WTC11 (cell line): Measurements from ENCODE around the gene KIAA1755. TPM values are rescaled to one million over a fixed set of nuclear protein-coding genes. Genes with fewer than 3 reads are reported as not detected.

Source experiments
- ATAC-seq: fragments of 200-7000 bp; cut with Tn5 transposase; 2 replicates; pipeline ENCODE4 v1.10.0; 2021; ENCODE audit warnings: mild to moderate bottlenecking, moderate library complexity
- CTCF ChIA-PET: fragments of 300-600 bp; sonication (Branson Sonifier 250); formaldehyde crosslinking; loops from one replicate; lab custom pipeline; 2021; ENCODE audit warnings: antibody characterized with exemption; lab: Charles Lee
- POLR2A ChIA-PET: fragments of 350-600 bp; sonication (Branson Sonifier 250); formaldehyde crosslinking; loops from one replicate; lab custom pipeline; 2021; ENCODE audit warnings: antibody characterized with exemption; lab: Charles Lee
- DNase-seq: peaks from one replicate; pipeline ENCODE4 v3.0.0; 2021; ENCODE audit warnings: low spot score
- H3K27ac Mint-ChIP-seq: 2 replicates; pipeline ENCODE4 v1.8.0; 2021; ENCODE audit warnings: mixed read lengths
- H3K27me3 Mint-ChIP-seq: 2 replicates; pipeline ENCODE4 v1.8.0; 2021; ENCODE audit warnings: low read depth, mild to moderate bottlenecking, moderate library complexity, mixed read lengths
- H3K36me3 Mint-ChIP-seq: 2 replicates; pipeline ENCODE4 v1.8.0; 2021; ENCODE audit warnings: mixed read lengths
- H3K4me1 Mint-ChIP-seq: 2 replicates; pipeline ENCODE4 v1.8.0; 2022; ENCODE audit warnings: mixed read lengths
- H3K4me3 Mint-ChIP-seq: 2 replicates; pipeline ENCODE4 v1.8.0; 2021; ENCODE audit warnings: mild to moderate bottlenecking, moderate library complexity, mixed read lengths
- H3K9me3 Mint-ChIP-seq: 2 replicates; pipeline ENCODE4 v1.8.0; 2021; ENCODE audit warnings: mixed read lengths
- AFF4 ChIP-seq: sonication (generic); formaldehyde crosslinking; IDR thresholded peaks from 2 replicates; pipeline ENCODE4 v1.8.1; 2023; ENCODE audit warnings: mild to moderate bottlenecking, missing genetic modification reagents, borderline replicate concordance
- ATF2 ChIP-seq: sonication (generic); formaldehyde crosslinking; IDR thresholded peaks from 2 replicates; pipeline ENCODE4 v1.8.1; 2022; ENCODE audit warnings: low read depth, missing genetic modification reagents, borderline replicate concordance
- CREB1 ChIP-seq: sonication (generic); formaldehyde crosslinking; IDR thresholded peaks from 2 replicates; pipeline ENCODE4 v1.8.0; 2023; ENCODE audit warnings: mild to moderate bottlenecking, missing genetic modification reagents
- E2F1 ChIP-seq: sonication (generic); formaldehyde crosslinking; IDR thresholded peaks from 2 replicates; pipeline ENCODE4 v1.8.0; 2022; ENCODE audit warnings: mild to moderate bottlenecking, missing genetic modification reagents
- ELF4 ChIP-seq: sonication (generic); formaldehyde crosslinking; IDR thresholded peaks from 2 replicates; pipeline ENCODE4 v1.8.1; 2022; ENCODE audit warnings: low read depth, mild to moderate bottlenecking, moderate library complexity, missing genetic modification reagents
- EMX1 ChIP-seq: fragments of 250-450 bp; sonication (Bioruptor Pico); IDR thresholded peaks from 2 replicates; pipeline ENCODE4 v1.8.0; 2021; ENCODE audit warnings: mild to moderate bottlenecking
- GRHL2 ChIP-seq: fragments of 250-450 bp; sonication (Bioruptor Pico); IDR thresholded peaks from 2 replicates; pipeline ENCODE4 v1.8.0; 2022; ENCODE audit warnings: mild to moderate bottlenecking, moderate library complexity; ENCODE audit not compliant: insufficient replicate concordance, severe bottlenecking
- GTF2I ChIP-seq: fragments of 250-450 bp; sonication (Bioruptor Pico); conservative IDR thresholded peaks from 2 replicates; pipeline ENCODE4 v1.4.0; 2021; ENCODE audit warnings: mild to moderate bottlenecking
- HMGXB4 ChIP-seq: sonication (generic); formaldehyde crosslinking; IDR thresholded peaks from 2 replicates; pipeline ENCODE4 v1.8.1; 2023; ENCODE audit warnings: mild to moderate bottlenecking, moderate library complexity, missing genetic modification reagents
- MLX ChIP-seq: sonication (generic); formaldehyde crosslinking; IDR thresholded peaks from 2 replicates; pipeline ENCODE4 v1.8.1; 2023; ENCODE audit warnings: mild to moderate bottlenecking, missing genetic modification reagents, moderate library complexity
- MYBL2 ChIP-seq: sonication (generic); formaldehyde crosslinking; IDR thresholded peaks from 2 replicates; pipeline ENCODE4 v1.8.1; 2023; ENCODE audit warnings: mild to moderate bottlenecking, moderate library complexity, missing genetic modification reagents
- NFYB ChIP-seq: sonication (generic); formaldehyde crosslinking; conservative IDR thresholded peaks from 2 replicates; pipeline ENCODE4 v1.8.0; 2022; ENCODE audit warnings: low read depth, missing genetic modification reagents
- NR2C2 ChIP-seq: sonication (generic); formaldehyde crosslinking; IDR thresholded peaks from 2 replicates; pipeline ENCODE4 v1.8.0; 2022; ENCODE audit warnings: mild to moderate bottlenecking, missing genetic modification reagents
- SMAD4 ChIP-seq: sonication (generic); formaldehyde crosslinking; IDR thresholded peaks from 2 replicates; pipeline ENCODE4 v1.8.0; 2022; ENCODE audit warnings: mild to moderate bottlenecking, missing genetic modification reagents
- SP1 ChIP-seq: sonication (generic); formaldehyde crosslinking; conservative IDR thresholded peaks from 2 replicates; pipeline ENCODE4 v1.8.1; 2022; ENCODE audit warnings: missing genetic modification reagents
- STAT6 ChIP-seq: sonication (generic); formaldehyde crosslinking; conservative IDR thresholded peaks from 2 replicates; pipeline ENCODE4 v1.8.1; 2023; ENCODE audit warnings: mild to moderate bottlenecking, low read depth, missing genetic modification reagents, moderate library complexity
- TEAD4 ChIP-seq: sonication (generic); formaldehyde crosslinking; IDR thresholded peaks from 2 replicates; pipeline ENCODE4 v1.8.0; 2022; ENCODE audit warnings: mild to moderate bottlenecking, missing genetic modification reagents
- TP53 ChIP-seq: sonication (generic); formaldehyde crosslinking; IDR thresholded peaks from 2 replicates; pipeline ENCODE4 v1.8.1; 2023; ENCODE audit warnings: mild to moderate bottlenecking, missing genetic modification reagents
- ZBTB43 ChIP-seq: sonication (generic); formaldehyde crosslinking; IDR thresholded peaks from 2 replicates; pipeline ENCODE4 v1.8.1; 2023; ENCODE audit warnings: mild to moderate bottlenecking, missing genetic modification reagents
- ZNF232 ChIP-seq: sonication (generic); formaldehyde crosslinking; IDR thresholded peaks from 2 replicates; pipeline ENCODE4 v1.8.0; 2022; ENCODE audit warnings: mild to moderate bottlenecking, missing genetic modification reagents
- total RNA-seq: library from RNA; stranded (reverse); gene quantifications from 3 replicates; pipeline ENCODE4 v1.2.3, GENCODE V29; 2021

Gene KIAA1755
- total RNA-seq, 1 experiment from 2014 or later, result 0.50 TPM

GRCh38 chr20:38239441-38239840 is 21.1 kb downstream of the KIAA1755 start:
- TF ChIP-seq ZNF232 (CRISPR knock-in tag) (no peak), STAT6 (CRISPR knock-in tag) (no peak), MLX (no peak), TEAD4 (CRISPR knock-in tag) (no peak), NR2C2 (CRISPR knock-in tag) (no peak), ELF4 (CRISPR knock-in tag) (no peak), E2F1 (CRISPR knock-in tag) (no peak), CREB1 (no peak), GRHL2 (CRISPR knock-in tag) (no peak), NFYB (no peak), ATF2 (CRISPR knock-in tag) (no peak), HMGXB4 (CRISPR knock-in tag) (no peak), ZBTB43 (no peak), TP53 (CRISPR knock-in tag) (no peak), SP1 (no peak), GTF2I (CRISPR knock-in tag) (no peak), EMX1 (no peak)
- Mint-ChIP-seq H3K27me3 (peaks cover 24% of the 10 kb centered on the region), H3K36me3 (peaks cover 24% of the 10 kb centered on the region), H3K4me1 (no peaks in the 10 kb centered on the region), H3K27ac (no peak overlapping the region), H3K9me3 (peaks cover 36% of the 10 kb centered on the region), H3K4me3 (no peak overlapping the region)
- DNase-seq (no peak), ATAC-seq (no peak)
- POLR2A ChIA-PET, result no interaction called here
- CTCF ChIA-PET, result interaction anchor here (0.6 to 1.5 kb wide), 3 partner anchors 8 to 65 kb away, joined by 3 to 4 read pairs (median 3); no protein-coding TSS in a partner anchor

- no peak for ATAC-seq
- POLR2A ChIA-PET, result no interaction called here
- no peaks in the 10 kb centered on the region for H3K4me1 Mint-ChIP-seq
- CTCF ChIA-PET, result interaction anchor here (1.5 kb wide), 1 partner anchor 66 kb away, joined by 4 read pairs; no protein-coding TSS in a partner anchor
- no peak overlapping the region for H3K27ac Mint-ChIP-seq
- no peak for DNase-seq
- no peak overlapping the region for H3K4me3 Mint-ChIP-seq
- H3K36me3 Mint-ChIP-seq, result peaks cover 20% of the 10 kb centered on the region
- H3K27me3 Mint-ChIP-seq, result peaks cover 23% of the 10 kb centered on the region
- peaks cover 30% of the 10 kb centered on the region for H3K9me3 Mint-ChIP-seq
- TF ChIP-seq AFF4 (CRISPR knock-in tag) (no peak), SMAD4 (CRISPR knock-in tag) (no peak), MYBL2 (no peak)
Measured at GRCh38 chr20:38238829-38239228, 21.7 kb downstream of the KIAA1755 start.
